Pancreas (tissue), 10 donors: ENCODE measurements around the gene RHCG. TPM values are rescaled to one million over a fixed set of nuclear protein-coding genes. Genes with fewer than 3 reads are reported as not detected.

ENCODE experiments used
- ATAC-seq, 4 donors: fragments of 200-7000 bp; cut with Tn5 transposase; one replicate each; pipeline versions ENCODE4 v1.8.0 to v1.9.1; 2020; ENCODE audit warnings: mild to moderate bottlenecking in 4 of 4, moderate library complexity in 4 of 4
- DNase-seq, 6 donors: peaks; one replicate each; pipeline ENCODE4 v3.0.0-alpha.2; 2020
- FAIRE-seq: peaks from 2 replicates; lab custom pipeline; 2012; peaks lifted over from hg19 to GRCh38; lab: Jason Lieb, UNC
- H3K27ac ChIP-seq, 4 donors: fragments of 200-600 bp; sonication (generic); 1 replicate in 3 of 4; 2 replicates in 1 of 4; pipeline versions ENCODE4 v1.5.0 to v1.8.0; 2020
- H3K27me3 ChIP-seq, 4 donors: fragments of 200-600 bp; one replicate each; pipeline ENCODE4 v1.8.0; 2021
- H3K36me3 ChIP-seq, 3 donors: fragments of 200-600 bp; sonication (generic) in 1 of 3; one replicate each; pipeline versions ENCODE4 v1.5.0 to v1.8.0; 2020 to 2021
- H3K4me1 ChIP-seq, 3 donors: fragments of 200-600 bp; one replicate each; pipeline ENCODE4 v1.8.0; 2021
- H3K4me3 ChIP-seq, 4 donors: fragments of 200-600 bp; sonication (generic) in 2 of 4; one replicate each; pipeline versions ENCODE4 v1.5.0 to v1.8.0; 2020 to 2021
- H3K9me3 ChIP-seq, 4 donors: fragments of 200-600 bp; one replicate each; pipeline ENCODE4 v1.8.0; 2021
- CTCF ChIP-seq, 4 donors: fragments of 200-600 bp; sonication (generic) in 3 of 4; IDR thresholded peaks; one replicate each; pipeline versions ENCODE4 v1.5.0 to v1.8.0; 2021; ENCODE audit warnings: antibody characterized with exemption in 4 of 4
- WGBS, 2 donors: extraction: QIAGEN DNeasy Blood & Tissue Kit; methylation state at CpG; one replicate each; pipeline ENCODE4 v1.1.7; 2013; 5-methylcytosine and 5-hydroxymethylcytosine counted together
- intact Hi-C, 3 donors: fragments of 100-400 bp; cut with DNase I; formaldehyde crosslinking; loops; one replicate each; pipeline versions ENCODE4 v1.11.1 to v1.14.2; 2022
- polyA plus RNA-seq, 2 donors: library from polyadenylated mRNA; stranded (reverse); fragments of 200-250 nt; gene quantifications; one replicate each; pipeline ENCODE4 v1.2.3, GENCODE V29; 2013
- total RNA-seq, 6 donors: library from RNA; stranded (reverse); fragmentation: NEBNext Ultra II Directional in 4 of 6; extraction: Animal tissue kit (Norgen Biotek cat#: 25700) in 4 of 6; gene quantifications; one replicate each; pipeline versions ENCODE4 v1.2.1 to v1.2.4, GENCODE V29; 2021 to 2023
- donor health status: healthy with polysubstance abuse.
- donor health status: DM: no; HTN: no; CAD: no; lungs with moderate emphysema.
- donor health status: DM: no; HTN: no; CAD: no.
- donor health status: control.
- donor health status: control.
- donor health status: Bipolar disorder and iron deficiency.
- donor health status: DM: yes; HTN: yes; CAD: no.
- donor health status: DM: no; HTN: no; CAD: no.
- donor health status: DM: no; HTN: no; CAD: no.
- donor health status: DM: yes; HTN: yes; CAD: no.

The RHCG gene
- total and polyA plus RNA-seq, 8 donors, result 0.12 to 0.92 (median 0.73) TPM

DNA sequence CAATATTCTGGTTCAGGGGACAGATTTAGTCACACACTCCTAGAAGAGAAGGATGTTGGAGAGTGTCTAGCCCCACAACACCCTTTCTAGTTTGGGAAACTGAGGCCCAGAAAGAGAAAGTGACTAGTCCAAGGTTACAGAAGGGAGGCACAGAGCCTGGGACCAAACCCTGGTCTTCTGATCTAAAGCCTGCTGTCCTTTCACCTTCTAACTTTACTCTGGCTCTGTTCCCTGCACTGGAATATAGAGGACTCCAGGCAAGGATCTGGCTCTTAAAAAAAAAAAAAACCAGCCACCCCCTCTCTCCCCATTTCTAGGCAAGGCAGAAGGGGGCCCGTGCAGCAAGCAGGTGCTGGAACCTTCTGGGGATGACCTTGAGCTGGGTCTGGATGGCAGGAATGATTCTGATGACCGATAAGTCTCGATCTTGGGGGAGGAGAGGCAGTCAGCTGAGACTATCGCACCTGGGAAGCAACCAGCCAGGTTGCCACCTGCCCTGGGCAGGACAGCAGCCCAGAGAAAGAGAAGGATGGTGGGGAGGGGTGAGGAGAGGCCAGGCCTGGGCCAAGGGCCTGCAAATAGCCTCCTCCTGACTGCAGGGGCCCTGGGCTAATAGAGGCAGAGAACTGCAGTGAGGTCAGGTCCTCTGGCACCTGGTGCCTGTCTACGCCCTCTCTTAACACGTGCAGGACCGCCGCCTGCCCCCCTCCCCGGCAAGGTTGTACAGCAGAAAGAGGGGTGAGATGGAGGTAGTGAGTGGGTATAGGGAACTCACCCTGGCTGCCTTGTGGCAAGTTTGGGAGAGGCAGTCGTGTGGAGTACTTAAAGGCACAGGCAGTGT, 30.4 kb upstream of the RHCG start:
- Histone ChIP-seq H3K4me3 (no peak overlapping the region), H3K27me3 (no peaks in the 10 kb centered on the region), H3K36me3 (no peaks in the 10 kb centered on the region), H3K27ac (no peak overlapping the region), H3K4me1 (no peaks in the 10 kb centered on the region), H3K9me3 (no peaks in the 10 kb centered on the region)
- DNase-seq (peak in 1 of 6 donors; percentile 23), FAIRE-seq (no peak), ATAC-seq (peak in 3 of 4 donors; percentile 31 to 68 (median 63))
- TF ChIP-seq CTCF (IDR thresholded peaks at IDR 0.05), result no peak
- 45 to 56% methylated on average over 10 of the region's 10 CpGs for WGBS, 2 donors
- intact Hi-C loops, result no loop called here

- FAIRE-seq, result no peak
- Histone ChIP-seq H3K27me3 (no peaks in the 10 kb centered on the region), H3K4me1 (no peaks in the 10 kb centered on the region), H3K36me3 (no peaks in the 10 kb centered on the region), H3K27ac (no peak overlapping the region), H3K9me3 (no peaks in the 10 kb centered on the region), H3K4me3 (no peak overlapping the region)
- no peak for DNase-seq
- ATAC-seq, result no peak
- TF ChIP-seq CTCF (IDR thresholded peaks at IDR 0.05), result no peak
- intact Hi-C loops, result no loop called here
- 91 to 96% methylated on average over 7 of the region's 7 CpGs for WGBS, 2 donors
These were observed 29.8 kb upstream of the RHCG start for GRCh38 chr15:89526181-89526580.

GRCh38 chr15:89524184-89524583, 27.8 kb upstream of the RHCG start:
- H3K36me3 ChIP-seq, result no peaks in the 10 kb centered on the region
- no peak overlapping the region for H3K27ac ChIP-seq
- FAIRE-seq (no peak), DNase-seq (no peak), ATAC-seq (no peak)
- no peaks in the 10 kb centered on the region for H3K9me3 ChIP-seq
- no peaks in the 10 kb centered on the region for H3K27me3 ChIP-seq
- no peak for TF ChIP-seq CTCF (IDR thresholded peaks at IDR 0.05)
- H3K4me1 ChIP-seq, result no peaks in the 10 kb centered on the region
- 63 to 77% methylated on average over 1 of the region's 1 CpG for WGBS, 2 donors
- intact Hi-C loops, result no loop called here
- H3K4me3 ChIP-seq, result no peak overlapping the region

- TF ChIP-seq CTCF (IDR thresholded peaks at IDR 0.05), result no peak
- no peak for FAIRE-seq
These were observed 26.7 kb upstream of the RHCG start for GRCh38 chr15:89523101-89523500.

DNA sequence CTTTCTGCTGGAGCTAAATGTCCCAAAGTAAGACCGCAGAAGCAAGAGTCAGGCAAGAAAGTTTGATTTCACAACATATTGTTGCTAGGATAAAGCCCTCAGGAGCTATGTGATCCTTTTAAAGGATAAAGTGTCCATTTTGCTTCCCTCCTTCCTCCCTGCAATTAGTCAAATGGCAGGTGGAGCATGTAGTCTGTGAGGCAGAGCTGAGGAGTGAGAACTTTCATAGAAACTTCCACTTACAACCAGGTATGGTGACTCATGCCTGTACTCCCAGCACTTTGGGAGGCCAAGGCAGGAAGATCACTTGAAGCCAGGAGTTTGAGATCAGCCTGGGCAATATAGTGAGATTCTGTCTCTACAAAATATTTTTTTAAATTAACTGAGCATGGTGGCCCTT, 25.2 kb upstream of the RHCG start:
- ATAC-seq (no peak), DNase-seq (no peak), FAIRE-seq (no peak)
- H3K4me3 ChIP-seq, result no peak overlapping the region
- WGBS, 2 donors, result 93 to 94% methylated on average over 1 of the region's 1 CpG
- H3K27ac ChIP-seq, result no peak overlapping the region
- no peaks in the 10 kb centered on the region for H3K4me1 ChIP-seq
- H3K9me3 ChIP-seq, result no peaks in the 10 kb centered on the region
- peaks cover 0 to 3% (median 0%) of the 10 kb centered on the region in 4 donors for H3K27me3 ChIP-seq
- no peaks in the 10 kb centered on the region for H3K36me3 ChIP-seq
- no peak for TF ChIP-seq CTCF (IDR thresholded peaks at IDR 0.05)
- intact Hi-C loops, result no loop called here

More at GRCh38 chr15:89523101-89523500, 26.7 kb upstream of the RHCG start:
- H3K27me3 ChIP-seq, result no peaks in the 10 kb centered on the region
- no peaks in the 10 kb centered on the region for H3K4me1 ChIP-seq
- ATAC-seq (no peak), DNase-seq (no peak)
- H3K4me3 ChIP-seq, result no peak overlapping the region
- intact Hi-C loops, result no loop called here
- H3K27ac ChIP-seq, result no peak overlapping the region
- H3K9me3 ChIP-seq, result no peaks in the 10 kb centered on the region
- H3K36me3 ChIP-seq, result no peaks in the 10 kb centered on the region
- WGBS, 2 donors, result 67% methylated on average over 2 of the region's 2 CpGs
